GM12878 (cell line): ENCODE results near the gene PLP2. TPM values are rescaled to one million over a fixed set of nuclear protein-coding genes. Genes with fewer than 3 reads are reported as not detected.

Experiments
- ATF7 ChIP-seq: fragments of 450-650 bp; IDR thresholded peaks from 2 replicates; pipeline ENCODE4 v1.6.1; 2016; ENCODE audit warnings: low read depth, mild to moderate bottlenecking
- BRCA1 ChIP-seq: IDR thresholded peaks from 2 replicates; pipeline ENCODE4 v1.6.1; 2011; ENCODE audit warnings: low read depth, low read length, improper control_type of control experiment
- CREB1 ChIP-seq: IDR thresholded peaks from 2 replicates; pipeline ENCODE4 v1.6.1; 2012; ENCODE audit warnings: low read depth, mild to moderate bottlenecking, inconsistent platforms
- ETV6 ChIP-seq, 2 experiments: fragments of 450-650 bp in 1 of 2; IDR thresholded peaks in 1 of 2; conservative IDR thresholded peaks in 1 of 2; 2 replicates each; pipeline ENCODE4 v1.6.1; 2014; ENCODE audit warnings: antibody characterized with exemption in 1 of 2, borderline replicate concordance in 1 of 2, low read depth in 1 of 2, mild to moderate bottlenecking in 1 of 2, moderate library complexity in 1 of 2
- KLF5 ChIP-seq: fragments of 450-650 bp; IDR thresholded peaks from 2 replicates; pipeline ENCODE4 v1.6.1; 2014; ENCODE audit warnings: mild to moderate bottlenecking; ENCODE audit not compliant: partially characterized antibody
- NBN ChIP-seq: fragments of 450-650 bp; IDR thresholded peaks from 2 replicates; pipeline ENCODE4 v1.6.1; 2016
- RFX5 ChIP-seq: IDR thresholded peaks from 2 replicates; pipeline ENCODE4 v1.6.1; 2011; ENCODE audit warnings: low read depth, low read length, improper control_type of control experiment
- RUNX3 ChIP-seq: IDR thresholded peaks from 2 replicates; pipeline ENCODE4 v1.6.1; 2012; ENCODE audit warnings: low read length, inconsistent platforms
- SREBF1 ChIP-seq: IDR thresholded peaks from 2 replicates; pipeline ENCODE4 v1.6.1; 2012; ENCODE audit warnings: mild to moderate bottlenecking, low read length
- ZNF207 ChIP-seq: fragments of 450-650 bp; IDR thresholded peaks from 2 replicates; pipeline ENCODE4 v1.6.1; 2014; ENCODE audit warnings: antibody characterized with exemption, mild to moderate bottlenecking, borderline replicate concordance
- ZNF274 ChIP-seq: IDR thresholded peaks from one replicate; pipeline ENCODE4 v1.8.0; 2011; ENCODE audit not compliant: insufficient read length, insufficient read depth
- polyA plus RNA-seq, 11 experiments: library from polyadenylated mRNA; depleted of rRNA in 4 of 11; unstranded in 6 of 11; stranded (reverse) in 5 of 11; fragments of >200 nt; fragmentation: Nextera tagmentation in 4 of 11; fragmentation: Illumina TruSeq in 1 of 11; extraction: Ambion mirVana in 4 of 11; extraction: Trizol in 1 of 11; gene quantifications; 1 replicate in 1 of 11; 2 replicates in 10 of 11; pipeline versions ENCODE4 v1.2.1 to v1.2.3, GENCODE V29; 2011 to 2016; ENCODE audit warnings: inconsistent platforms in 2 of 11, missing spikeins in 2 of 11, low read depth in 1 of 11
- total RNA-seq, 4 experiments: library from RNA; depleted of rRNA in 3 of 4; stranded (reverse); fragments of >200 nt in 3 of 4; fragmentation: Illumina TruSeq in 1 of 4; extraction: Trizol in 1 of 4; gene quantifications; 2 replicates each; pipeline versions ENCODE4 v1.2.1 to v1.2.3, GENCODE V29; 2013 to 2021
- TF ChIP-seq, protein P1 (sequence below): IDR thresholded peaks from 2 replicates; pipeline ENCODE4 v1.6.1; 2011; ENCODE audit warnings: borderline replicate concordance, low read depth, mild to moderate bottlenecking, moderate library complexity, mixed read lengths, low read length; ENCODE audit not compliant: insufficient read depth; ENCODE audit errors: extremely low read length
- TF ChIP-seq, protein P2 (sequence below): fragments of 450-650 bp; IDR thresholded peaks from 2 replicates; pipeline ENCODE4 v1.6.1; 2017; ENCODE audit warnings: low read depth, mild to moderate bottlenecking, moderate library complexity
- TF ChIP-seq, protein P3 (sequence below): fragments of 450-650 bp; IDR thresholded peaks from 2 replicates; pipeline ENCODE4 v1.6.1; 2017; ENCODE audit warnings: antibody characterized with exemption, mild to moderate bottlenecking, moderate library complexity

PLP2 gene
- total and polyA plus RNA-seq, 10 of the 15 experiments (the other 5 are each of a cell fraction or from before 2014, with no cell fraction given) = 56.6 to 177 (median 99.3) TPM

DNA sequence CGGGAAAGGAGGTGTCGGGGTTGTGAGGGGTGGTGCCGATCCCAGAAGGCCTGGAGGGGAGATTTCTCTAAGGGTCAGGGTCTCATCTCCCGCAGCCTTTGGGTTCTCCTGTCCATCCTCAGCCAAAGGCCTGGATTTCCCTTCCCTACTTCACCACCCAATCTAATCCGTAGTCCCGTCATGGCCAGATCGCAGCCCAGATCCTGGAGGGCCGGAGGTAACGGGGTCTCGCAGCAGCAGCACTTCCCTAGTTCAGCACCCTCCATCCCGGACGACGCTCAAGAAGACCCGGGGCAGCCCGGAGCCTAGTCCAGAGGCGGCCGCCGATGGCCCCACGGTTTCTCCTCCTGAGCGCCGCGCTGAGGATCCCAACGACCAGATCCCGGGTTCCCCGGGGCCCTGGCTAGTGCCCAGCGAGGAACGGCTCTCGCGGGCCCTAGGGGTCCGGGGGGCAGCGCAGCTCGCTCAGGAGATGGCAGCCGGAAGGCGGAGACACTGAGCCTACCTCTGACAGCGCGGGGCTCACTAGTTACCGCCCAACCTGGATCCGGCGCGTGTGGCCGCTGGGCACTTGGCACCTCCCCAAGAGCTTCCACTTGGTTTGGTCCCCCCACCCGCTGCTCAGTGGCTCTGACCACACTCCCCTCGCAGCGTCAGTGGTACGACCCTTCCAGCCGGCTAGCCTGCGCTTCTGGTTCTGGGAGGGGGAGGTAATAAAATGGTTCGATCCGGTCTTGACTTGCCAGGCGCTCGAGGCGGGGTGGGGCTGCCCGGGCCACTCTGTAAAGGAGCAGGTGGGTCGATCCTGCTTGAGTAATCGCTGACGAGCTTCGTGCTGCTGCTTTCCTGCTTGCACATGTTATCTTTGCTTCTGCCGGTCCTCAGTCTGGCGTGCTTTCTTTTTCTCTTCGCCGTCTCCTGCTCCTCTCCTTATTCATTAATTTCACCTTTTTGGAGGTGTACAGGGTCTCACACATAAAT lies 5.5 kb upstream of the PLP2 start (continued):
- no peak for TF ChIP-seq CREB1
- peak in 1 of 2 experiments; percentile 6; a peak in 1 of 4 replicates for TF ChIP-seq ETV6 (conservative IDR thresholded peaks at IDR 0.05 in 1 of 2, IDR thresholded peaks at IDR 0.05 in 1 of 2; ENCODE audit: borderline replicate concordance in 1 of 2, low read depth in 1 of 2)
- TF ChIP-seq ZNF207 = 0 out of 2 replicates have a peak, but pooled peaks have one; percentile 33
- peak; percentile 97 for TF ChIP-seq KLF5
- TF ChIP-seq, protein P1, sequence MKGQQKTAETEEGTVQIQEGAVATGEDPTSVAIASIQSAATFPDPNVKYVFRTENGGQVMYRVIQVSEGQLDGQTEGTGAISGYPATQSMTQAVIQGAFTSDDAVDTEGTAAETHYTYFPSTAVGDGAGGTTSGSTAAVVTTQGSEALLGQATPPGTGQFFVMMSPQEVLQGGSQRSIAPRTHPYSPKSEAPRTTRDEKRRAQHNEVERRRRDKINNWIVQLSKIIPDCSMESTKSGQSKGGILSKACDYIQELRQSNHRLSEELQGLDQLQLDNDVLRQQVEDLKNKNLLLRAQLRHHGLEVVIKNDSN = no peak
- TF ChIP-seq, protein P2, sequence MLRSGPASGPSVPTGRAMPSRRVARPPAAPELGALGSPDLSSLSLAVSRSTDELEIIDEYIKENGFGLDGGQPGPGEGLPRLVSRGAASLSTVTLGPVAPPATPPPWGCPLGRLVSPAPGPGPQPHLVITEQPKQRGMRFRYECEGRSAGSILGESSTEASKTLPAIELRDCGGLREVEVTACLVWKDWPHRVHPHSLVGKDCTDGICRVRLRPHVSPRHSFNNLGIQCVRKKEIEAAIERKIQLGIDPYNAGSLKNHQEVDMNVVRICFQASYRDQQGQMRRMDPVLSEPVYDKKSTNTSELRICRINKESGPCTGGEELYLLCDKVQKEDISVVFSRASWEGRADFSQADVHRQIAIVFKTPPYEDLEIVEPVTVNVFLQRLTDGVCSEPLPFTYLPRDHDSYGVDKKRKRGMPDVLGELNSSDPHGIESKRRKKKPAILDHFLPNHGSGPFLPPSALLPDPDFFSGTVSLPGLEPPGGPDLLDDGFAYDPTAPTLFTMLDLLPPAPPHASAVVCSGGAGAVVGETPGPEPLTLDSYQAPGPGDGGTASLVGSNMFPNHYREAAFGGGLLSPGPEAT = peak; percentile 15; the same call in 1 of the 2 replicates
- no peak for TF ChIP-seq ZNF274
- TF ChIP-seq ATF7 = peak; percentile 98
- peak; percentile 92 for TF ChIP-seq SREBF1
- TF ChIP-seq BRCA1 = 0 out of 2 replicates have a peak, but pooled peaks have one; percentile 5
- TF ChIP-seq RFX5 = no peak
- TF ChIP-seq NBN = peak; percentile 47; the same call in 1 of the 2 replicates
- TF ChIP-seq, protein P3, sequence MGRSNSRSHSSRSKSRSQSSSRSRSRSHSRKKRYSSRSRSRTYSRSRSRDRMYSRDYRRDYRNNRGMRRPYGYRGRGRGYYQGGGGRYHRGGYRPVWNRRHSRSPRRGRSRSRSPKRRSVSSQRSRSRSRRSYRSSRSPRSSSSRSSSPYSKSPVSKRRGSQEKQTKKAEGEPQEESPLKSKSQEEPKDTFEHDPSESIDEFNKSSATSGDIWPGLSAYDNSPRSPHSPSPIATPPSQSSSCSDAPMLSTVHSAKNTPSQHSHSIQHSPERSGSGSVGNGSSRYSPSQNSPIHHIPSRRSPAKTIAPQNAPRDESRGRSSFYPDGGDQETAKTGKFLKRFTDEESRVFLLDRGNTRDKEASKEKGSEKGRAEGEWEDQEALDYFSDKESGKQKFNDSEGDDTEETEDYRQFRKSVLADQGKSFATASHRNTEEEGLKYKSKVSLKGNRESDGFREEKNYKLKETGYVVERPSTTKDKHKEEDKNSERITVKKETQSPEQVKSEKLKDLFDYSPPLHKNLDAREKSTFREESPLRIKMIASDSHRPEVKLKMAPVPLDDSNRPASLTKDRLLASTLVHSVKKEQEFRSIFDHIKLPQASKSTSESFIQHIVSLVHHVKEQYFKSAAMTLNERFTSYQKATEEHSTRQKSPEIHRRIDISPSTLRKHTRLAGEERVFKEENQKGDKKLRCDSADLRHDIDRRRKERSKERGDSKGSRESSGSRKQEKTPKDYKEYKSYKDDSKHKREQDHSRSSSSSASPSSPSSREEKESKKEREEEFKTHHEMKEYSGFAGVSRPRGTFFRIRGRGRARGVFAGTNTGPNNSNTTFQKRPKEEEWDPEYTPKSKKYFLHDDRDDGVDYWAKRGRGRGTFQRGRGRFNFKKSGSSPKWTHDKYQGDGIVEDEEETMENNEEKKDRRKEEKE = peak; percentile 84
- TF ChIP-seq RUNX3 = peak; percentile 35; the same call in 1 of the 2 replicates
